Bronchial epithelial cell (primary cell): ENCODE data around the gene TAF11. TPM values are rescaled to one million over a fixed set of nuclear protein-coding genes. Genes with fewer than 3 reads are reported as not detected.

Experiments
- DNase-seq: peaks from one replicate; pipeline ENCODE4 v3.0.0-alpha.2; 2010; ENCODE audit warnings: low read depth
- FAIRE-seq: peaks from 2 replicates; lab custom pipeline; 2011; peaks lifted over from hg19 to GRCh38; lab: Jason Lieb, UNC
- H3K27me3 ChIP-seq: 2 replicates; pipeline ENCODE4 v1.5.1; 2011; ENCODE audit warnings: low read length; ENCODE audit not compliant: control insufficient read depth, insufficient read depth
- H3K36me3 ChIP-seq: 2 replicates; pipeline ENCODE4 v1.5.1; 2011; ENCODE audit warnings: low read length; ENCODE audit not compliant: control insufficient read depth, insufficient read depth
- H3K4me3 ChIP-seq: 2 replicates; pipeline ENCODE4 v1.5.1; 2011; ENCODE audit warnings: mild to moderate bottlenecking, low read depth, low read length, control low read depth
- CTCF ChIP-seq: IDR thresholded peaks from 2 replicates; pipeline ENCODE4 v1.5.1; 2011; ENCODE audit warnings: mild to moderate bottlenecking, moderate library complexity, low read length, control low read depth, inconsistent platforms; ENCODE audit not compliant: insufficient read depth, severe bottlenecking
- total RNA-seq: library from RNA; depleted of rRNA; stranded (reverse); fragments of >200 nt; gene quantifications from 2 replicates; pipeline ENCODE4 v1.2.1, GENCODE V29; 2014

Gene TAF11
- total RNA-seq, 1 donor from 2014 or later = 30.5 TPM

DNA sequence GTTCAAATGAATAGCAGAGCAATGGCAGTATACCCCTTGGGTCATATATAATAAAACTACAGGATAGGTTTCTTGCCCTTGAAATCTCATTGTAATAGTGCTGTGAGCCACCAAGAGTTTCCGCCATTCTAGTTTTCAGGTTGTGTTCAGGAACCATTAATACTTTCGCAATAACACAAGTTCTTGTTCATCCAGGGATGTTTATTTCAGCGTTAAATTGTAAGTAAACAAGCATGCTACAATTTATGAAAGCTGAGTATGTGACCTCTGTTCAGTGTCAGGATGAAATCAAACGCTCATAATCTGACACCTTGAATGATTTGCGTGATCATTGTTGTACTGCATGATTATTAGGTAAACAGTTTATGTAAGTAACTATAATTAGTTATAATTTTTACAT lies 24.0 kb upstream of the TAF11 start:
- Histone ChIP-seq H3K36me3 (no peaks in the 10 kb centered on the region), H3K27me3 (no peaks in the 10 kb centered on the region), H3K4me3 (no peak overlapping the region)
- FAIRE-seq = no peak
- TF ChIP-seq CTCF = no peak
- DNase-seq = no peak

DNA sequence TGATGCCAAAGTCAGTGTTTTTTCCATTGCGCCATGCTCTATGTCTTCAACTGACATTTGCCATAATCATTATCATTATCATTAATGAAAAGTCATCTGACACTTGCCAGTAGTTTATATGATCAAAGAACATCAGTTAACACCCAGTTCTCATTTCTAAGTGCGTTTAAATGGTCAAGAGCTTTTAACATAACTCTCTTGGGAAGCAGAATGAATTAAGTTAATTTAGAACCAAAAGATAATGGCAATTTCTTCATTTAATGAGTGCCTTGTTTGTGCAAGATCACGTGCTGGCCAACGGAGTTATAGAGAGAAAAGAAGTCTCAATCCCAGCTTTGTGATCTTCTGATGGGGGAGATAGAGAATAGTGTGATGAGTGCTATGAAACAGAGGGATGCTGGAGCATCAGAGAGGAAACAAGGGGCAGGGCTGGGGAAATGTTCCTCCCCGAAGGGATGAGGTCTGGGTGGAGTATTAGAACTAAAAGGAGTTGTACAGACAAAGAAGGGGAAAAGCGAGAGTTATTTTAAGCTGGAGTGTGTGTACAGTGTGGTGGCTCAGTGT lies 21.6 kb upstream of the TAF11 start:
- DNase-seq (no peak), FAIRE-seq (no peak)
- Histone ChIP-seq H3K36me3 (peaks cover 1% of the 10 kb centered on the region), H3K27me3 (no peaks in the 10 kb centered on the region), H3K4me3 (no peak overlapping the region)
- no peak for TF ChIP-seq CTCF

- Histone ChIP-seq H3K4me3 (no peak overlapping the region), H3K27me3 (no peaks in the 10 kb centered on the region), H3K36me3 (peaks cover 1% of the 10 kb centered on the region)
- DNase-seq (no peak), FAIRE-seq (no peak)
- TF ChIP-seq CTCF = no peak
Observed at GRCh38 chr6:34908194-34908593, 20.4 kb upstream of the TAF11 start.

- no peaks in the 10 kb centered on the region for H3K27me3 ChIP-seq
- FAIRE-seq (no peak), DNase-seq (no peak)
- TF ChIP-seq CTCF = no peak
- H3K36me3 ChIP-seq = peaks cover 1% of the 10 kb centered on the region
- H3K4me3 ChIP-seq = no peak overlapping the region
Observed at GRCh38 chr6:34906826-34907225, 19.0 kb upstream of the TAF11 start.

DNA sequence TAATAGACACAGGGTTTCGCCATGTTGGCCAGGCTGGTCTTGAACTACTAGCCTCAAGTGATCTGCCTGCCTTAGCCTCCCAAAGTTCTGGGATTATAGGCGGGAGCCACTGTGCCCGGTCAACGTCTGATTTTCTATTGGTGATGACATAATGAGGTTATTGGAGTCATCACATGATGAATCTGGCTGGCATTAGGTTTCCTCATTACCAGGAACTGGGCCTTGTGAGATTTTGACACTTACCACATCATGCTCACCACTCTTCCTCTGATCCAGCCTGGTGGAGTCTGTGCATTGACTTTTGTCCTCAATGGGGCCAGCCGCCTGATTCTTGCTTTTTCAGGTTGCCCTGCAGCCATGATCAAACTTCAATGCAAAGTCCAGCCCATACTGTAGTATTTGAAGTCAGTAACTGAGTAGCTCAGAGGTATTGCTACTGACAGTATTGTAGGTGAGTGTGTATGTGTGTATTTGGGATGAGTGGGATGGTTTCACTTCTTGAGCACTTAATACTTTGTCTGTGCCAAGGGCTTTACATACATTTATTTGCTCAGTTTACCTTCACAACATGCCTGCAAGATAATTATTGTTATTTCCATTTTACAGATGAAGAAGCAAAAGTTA lies 17.3 kb upstream of the TAF11 start:
- Histone ChIP-seq H3K27me3 (no peaks in the 10 kb centered on the region), H3K36me3 (peaks cover 1% of the 10 kb centered on the region), H3K4me3 (no peak overlapping the region)
- no peak for FAIRE-seq
- TF ChIP-seq CTCF = no peak
- no peak for DNase-seq

- DNase-seq (no peak), FAIRE-seq (no peak)
- TF ChIP-seq CTCF = no peak
- no peaks in the 10 kb centered on the region for H3K27me3 ChIP-seq
- no peak overlapping the region for H3K4me3 ChIP-seq
- H3K36me3 ChIP-seq = peaks cover 1% of the 10 kb centered on the region
Observed at GRCh38 chr6:34901930-34902329, 14.1 kb upstream of the TAF11 start.
